Neural crest cell (in vitro differentiated cells): ENCODE measurements around the gene PDLIM4. TPM values are rescaled to one million over a fixed set of nuclear protein-coding genes. Genes with fewer than 3 reads are reported as not detected.
A peak's percentile ranks its signal among the peaks of the same experiment; 100 is the strongest.

Experiments used
- DNase-seq: peaks from one replicate; pipeline ENCODE4 v3.0.0; 2021; ENCODE audit warnings: low read depth, mixed read lengths, low spot score
- H3K27ac Mint-ChIP-seq: one replicate; pipeline ENCODE4 v1.8.0; 2021; ENCODE audit warnings: mild to moderate bottlenecking, mixed read lengths; ENCODE audit not compliant: unreplicated experiment
- H3K27me3 Mint-ChIP-seq: 2 replicates; pipeline ENCODE4 v1.8.0; 2021; ENCODE audit warnings: low read depth, mild to moderate bottlenecking, mixed read lengths
- H3K36me3 Mint-ChIP-seq: 2 replicates; pipeline ENCODE4 v1.8.0; 2021; ENCODE audit warnings: low read depth, mild to moderate bottlenecking, mixed read lengths
- H3K4me1 Mint-ChIP-seq: 2 replicates; pipeline ENCODE4 v1.8.0; 2021; ENCODE audit warnings: mixed read lengths
- H3K4me3 Mint-ChIP-seq: one replicate; pipeline ENCODE4 v1.8.0; 2021; ENCODE audit warnings: mild to moderate bottlenecking, mixed read lengths
- H3K9me3 Mint-ChIP-seq: 2 replicates; pipeline ENCODE4 v1.8.0; 2021; ENCODE audit warnings: mixed read lengths
- total RNA-seq: library from RNA; stranded (reverse); gene quantifications from 2 replicates; pipeline ENCODE4 v1.2.1, GENCODE V29; 2021
- TF ChIP-seq, protein P1 (sequence below): fragments of 200-600 bp; sonication (generic); conservative IDR thresholded peaks from 2 replicates; pipeline ENCODE4 v1.5.0; 2021; ENCODE audit warnings: antibody characterized with exemption, mild to moderate bottlenecking

Gene PDLIM4
- total RNA-seq, 1 donor from 2014 or later, result 38.0 TPM

DNA sequence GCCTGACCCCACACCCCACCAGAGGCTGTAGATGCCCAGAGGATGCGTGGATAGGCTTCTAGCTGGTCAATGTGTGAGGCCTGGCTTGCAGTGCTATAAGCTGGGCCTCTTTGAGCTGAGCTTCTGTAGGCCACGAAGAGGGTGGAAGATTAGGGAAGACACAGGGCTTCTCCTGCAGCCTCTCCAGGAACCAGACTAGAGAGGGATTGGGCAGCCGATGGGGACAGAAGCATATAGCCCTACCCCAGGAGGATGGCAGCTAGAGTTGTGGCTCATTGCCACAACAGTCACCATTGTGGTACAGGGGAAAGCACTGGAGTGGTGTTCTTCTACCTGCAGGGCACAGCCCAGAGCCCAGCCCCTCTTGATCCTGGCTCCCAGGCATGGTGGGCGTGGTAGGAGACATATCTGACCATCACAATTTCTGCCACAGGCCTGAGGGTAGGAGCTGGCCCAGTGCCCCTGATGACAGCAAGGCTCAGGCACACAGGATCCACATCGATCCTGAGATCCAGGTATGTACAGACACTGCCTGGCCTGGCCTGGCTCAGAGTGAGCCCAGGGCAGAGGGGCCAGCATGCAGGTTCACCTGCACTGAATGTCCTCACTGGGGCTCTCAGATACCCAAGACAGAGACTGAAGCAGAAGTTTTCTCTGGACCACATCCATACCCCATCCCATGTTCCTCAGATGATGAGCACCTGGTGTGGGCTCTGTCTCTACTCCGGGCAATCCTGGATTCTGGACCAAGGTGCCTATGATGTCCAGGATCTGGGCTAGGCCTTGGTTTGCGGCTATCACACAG is 8.7 kb downstream of the PDLIM4 start:
- Mint-ChIP-seq H3K27me3 (no peaks in the 10 kb centered on the region), H3K9me3 (no peaks in the 10 kb centered on the region), H3K36me3 (peaks cover 12% of the 10 kb centered on the region), H3K27ac (peak overlapping the region; percentile 27), H3K4me3 (no peak overlapping the region), H3K4me1 (peaks cover 66% of the 10 kb centered on the region)
- no peak for DNase-seq
- TF ChIP-seq, protein P1, sequence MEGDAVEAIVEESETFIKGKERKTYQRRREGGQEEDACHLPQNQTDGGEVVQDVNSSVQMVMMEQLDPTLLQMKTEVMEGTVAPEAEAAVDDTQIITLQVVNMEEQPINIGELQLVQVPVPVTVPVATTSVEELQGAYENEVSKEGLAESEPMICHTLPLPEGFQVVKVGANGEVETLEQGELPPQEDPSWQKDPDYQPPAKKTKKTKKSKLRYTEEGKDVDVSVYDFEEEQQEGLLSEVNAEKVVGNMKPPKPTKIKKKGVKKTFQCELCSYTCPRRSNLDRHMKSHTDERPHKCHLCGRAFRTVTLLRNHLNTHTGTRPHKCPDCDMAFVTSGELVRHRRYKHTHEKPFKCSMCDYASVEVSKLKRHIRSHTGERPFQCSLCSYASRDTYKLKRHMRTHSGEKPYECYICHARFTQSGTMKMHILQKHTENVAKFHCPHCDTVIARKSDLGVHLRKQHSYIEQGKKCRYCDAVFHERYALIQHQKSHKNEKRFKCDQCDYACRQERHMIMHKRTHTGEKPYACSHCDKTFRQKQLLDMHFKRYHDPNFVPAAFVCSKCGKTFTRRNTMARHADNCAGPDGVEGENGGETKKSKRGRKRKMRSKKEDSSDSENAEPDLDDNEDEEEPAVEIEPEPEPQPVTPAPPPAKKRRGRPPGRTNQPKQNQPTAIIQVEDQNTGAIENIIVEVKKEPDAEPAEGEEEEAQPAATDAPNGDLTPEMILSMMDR, result no peak

DNA sequence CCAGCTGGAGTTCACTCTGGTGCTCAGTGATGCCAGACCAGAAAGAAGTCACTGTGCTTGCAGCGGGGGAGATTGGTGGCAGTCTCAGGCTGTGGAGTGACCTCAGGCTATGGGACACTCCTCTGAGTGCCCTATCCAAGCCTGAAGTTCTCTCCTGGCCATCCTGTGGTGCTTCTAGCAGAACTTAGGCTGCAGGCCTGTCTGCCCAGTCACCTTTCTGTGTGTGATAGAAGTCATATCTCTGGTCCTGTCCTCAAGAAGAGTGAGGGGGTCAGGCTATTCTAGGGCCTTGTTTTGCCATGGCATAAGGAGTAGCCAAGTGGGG is 9.3 kb downstream of the PDLIM4 start:
- Mint-ChIP-seq H3K4me3 (no peak overlapping the region), H3K27me3 (no peaks in the 10 kb centered on the region), H3K4me1 (peaks cover 61% of the 10 kb centered on the region), H3K9me3 (no peaks in the 10 kb centered on the region), H3K27ac (peak overlapping the region; percentile 43), H3K36me3 (peaks cover 11% of the 10 kb centered on the region)
- TF ChIP-seq, protein P1, result no peak
- DNase-seq, result no peak

DNA sequence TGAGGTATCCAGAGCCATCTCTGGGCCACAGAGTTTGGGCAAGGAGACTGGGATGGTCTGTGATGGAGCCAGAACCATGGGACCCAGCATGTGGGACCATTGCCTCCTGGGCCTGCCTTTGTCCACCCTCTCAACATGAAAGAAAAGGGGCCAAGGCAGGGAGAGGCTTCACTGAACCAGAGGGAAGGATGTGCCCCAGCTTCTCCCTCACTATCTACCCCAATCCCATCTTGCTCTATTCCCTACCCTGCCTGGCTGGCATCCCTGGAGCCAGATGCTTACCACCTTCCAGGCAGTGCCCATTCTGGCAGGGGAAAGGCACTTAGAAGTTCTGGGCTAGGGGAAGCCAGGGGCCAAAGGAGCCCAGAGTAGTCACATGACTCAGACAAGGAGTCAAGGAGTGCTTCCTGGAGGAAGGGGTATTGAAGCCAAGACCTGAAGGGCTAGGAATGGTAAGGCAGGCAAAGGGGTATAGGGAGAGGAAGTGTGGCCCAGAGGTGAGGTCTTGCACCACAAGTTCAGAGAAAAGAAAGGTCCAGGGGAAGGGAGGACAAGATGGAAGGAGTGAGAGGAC is 9.8 kb downstream of the PDLIM4 start:
- Mint-ChIP-seq H3K9me3 (no peaks in the 10 kb centered on the region), H3K27me3 (no peaks in the 10 kb centered on the region), H3K4me1 (peaks cover 57% of the 10 kb centered on the region), H3K4me3 (no peak overlapping the region), H3K27ac (peak overlapping the region; percentile 91), H3K36me3 (peaks cover 10% of the 10 kb centered on the region)
- no peak for DNase-seq
- TF ChIP-seq, protein P1, result no peak

DNA sequence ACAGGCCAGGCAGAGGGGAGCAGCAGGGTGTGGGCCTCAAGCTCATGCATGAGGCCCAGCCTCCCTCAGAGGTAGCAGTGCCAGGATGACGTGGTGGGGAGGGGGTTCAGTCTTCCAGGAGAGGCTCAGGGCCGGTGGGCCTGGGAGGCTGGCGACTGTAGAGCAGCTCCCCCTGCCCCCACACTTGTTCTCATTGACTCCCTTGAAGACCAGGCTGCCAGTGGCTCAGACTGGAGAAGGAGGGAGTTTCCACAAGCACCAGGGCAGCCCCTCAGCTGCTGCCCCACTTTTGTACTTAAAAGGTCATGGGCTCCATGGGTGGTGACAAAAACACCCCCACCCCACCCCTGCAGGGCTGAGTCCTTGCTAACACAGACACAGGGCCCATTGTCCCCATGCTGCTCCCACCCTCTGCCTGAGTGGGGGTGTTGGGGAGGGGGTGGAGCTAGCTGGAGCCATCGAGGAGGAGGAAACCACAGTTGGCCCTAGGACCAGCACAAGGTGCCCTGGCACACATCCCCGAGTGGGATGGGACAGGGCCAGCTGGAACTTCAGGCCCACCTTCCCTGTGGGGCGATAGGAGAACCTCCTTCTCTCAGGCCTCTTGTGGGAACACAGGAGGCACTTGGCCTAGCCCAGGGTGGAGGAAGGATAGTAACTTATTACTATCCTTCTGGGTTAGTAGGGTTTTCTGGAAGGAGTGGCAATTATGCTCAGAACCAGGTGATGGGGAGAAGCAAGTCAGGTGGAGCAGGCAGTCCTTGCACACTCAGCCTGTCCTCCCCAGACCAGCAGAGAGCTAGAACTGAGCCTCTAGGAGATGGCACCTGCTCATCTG is 10.7 kb downstream of the PDLIM4 start:
- Mint-ChIP-seq H3K27me3 (no peaks in the 10 kb centered on the region), H3K4me3 (peak overlapping the region; percentile 34)
- DNase-seq, result peak; percentile 50

More for the DNA sequence above, 10.7 kb downstream of the PDLIM4 start:
- no peaks in the 10 kb centered on the region for H3K9me3 Mint-ChIP-seq
- H3K36me3 Mint-ChIP-seq, result peaks cover 12% of the 10 kb centered on the region
- TF ChIP-seq, protein P1, result no peak
- peak overlapping the region; percentile 91 for H3K27ac Mint-ChIP-seq
- H3K4me1 Mint-ChIP-seq, result peaks cover 62% of the 10 kb centered on the region
